OCI-LY7 (cell line): ENCODE results near the gene UGT1A10.

Experiments
- EZH2phosphoT487 ChIP-seq: fragments of 200-600 bp; sonication (generic); IDR thresholded peaks from 2 replicates; pipeline ENCODE4 v1.6.1; 2018; ENCODE audit warnings: low read depth, borderline replicate concordance, mild to moderate bottlenecking, mixed run types, antibody characterized with exemption, low read length, moderate library complexity, mixed read lengths
- TF ChIP-seq, protein P1 (sequence below): fragments of 200-600 bp; sonication (generic); conservative IDR thresholded peaks from 2 replicates; pipeline ENCODE4 v1.5.1; 2014; ENCODE audit warnings: mild to moderate bottlenecking, antibody characterized with exemption, low read length, moderate library complexity, mixed read lengths

- TF ChIP-seq, protein P1, sequence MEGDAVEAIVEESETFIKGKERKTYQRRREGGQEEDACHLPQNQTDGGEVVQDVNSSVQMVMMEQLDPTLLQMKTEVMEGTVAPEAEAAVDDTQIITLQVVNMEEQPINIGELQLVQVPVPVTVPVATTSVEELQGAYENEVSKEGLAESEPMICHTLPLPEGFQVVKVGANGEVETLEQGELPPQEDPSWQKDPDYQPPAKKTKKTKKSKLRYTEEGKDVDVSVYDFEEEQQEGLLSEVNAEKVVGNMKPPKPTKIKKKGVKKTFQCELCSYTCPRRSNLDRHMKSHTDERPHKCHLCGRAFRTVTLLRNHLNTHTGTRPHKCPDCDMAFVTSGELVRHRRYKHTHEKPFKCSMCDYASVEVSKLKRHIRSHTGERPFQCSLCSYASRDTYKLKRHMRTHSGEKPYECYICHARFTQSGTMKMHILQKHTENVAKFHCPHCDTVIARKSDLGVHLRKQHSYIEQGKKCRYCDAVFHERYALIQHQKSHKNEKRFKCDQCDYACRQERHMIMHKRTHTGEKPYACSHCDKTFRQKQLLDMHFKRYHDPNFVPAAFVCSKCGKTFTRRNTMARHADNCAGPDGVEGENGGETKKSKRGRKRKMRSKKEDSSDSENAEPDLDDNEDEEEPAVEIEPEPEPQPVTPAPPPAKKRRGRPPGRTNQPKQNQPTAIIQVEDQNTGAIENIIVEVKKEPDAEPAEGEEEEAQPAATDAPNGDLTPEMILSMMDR = no peak
- no peak for TF ChIP-seq EZH2phosphoT487
Measured at GRCh38 chr2:233706720-233707119, 70.5 kb downstream of the UGT1A10 start.
